PC-9 (cell line): ENCODE results near the gene DACT3. TPM values are rescaled to one million over a fixed set of nuclear protein-coding genes. Genes with fewer than 3 reads are reported as not detected.

ENCODE experiments used
- BruUV-seq: library from RNA; stranded (reverse); fragments of 400-500 nt; replicated peaks from 2 replicates; lab custom pipeline; 2021; lab: Mats Ljungman, UMichigan
- CTCF ChIA-PET: fragments of 300-600 bp; sonication (Branson Sonifier 250); formaldehyde crosslinking; loops from one replicate; lab custom pipeline; 2022; ENCODE audit warnings: antibody characterized with exemption; lab: Charles Lee
- POLR2A ChIA-PET: fragments of 300-600 bp; sonication (Branson Sonifier 250); formaldehyde crosslinking; loops from one replicate; lab custom pipeline; 2022; ENCODE audit warnings: antibody characterized with exemption; ENCODE audit not compliant: unreplicated experiment; lab: Charles Lee
- DNase-seq, 2 experiments: peaks; one replicate each; pipeline versions ENCODE4 v3.0.0 to v3.0.0-alpha.2; 2015 to 2022; ENCODE audit warnings: mixed read lengths in 1 of 2
- H2AFZ ChIP-seq: fragments of 200-600 bp; sonication (generic); 2 replicates; pipeline ENCODE4 v1.8.1; 2017; ENCODE audit warnings: antibody characterized with exemption
- H3F3A ChIP-seq: fragments of 200-600 bp; sonication (generic); 2 replicates; pipeline ENCODE4 v1.8.1; 2017; ENCODE audit warnings: antibody characterized with exemption, mild to moderate bottlenecking, low read depth; ENCODE audit not compliant: insufficient read depth
- H3K27ac ChIP-seq: fragments of 200-600 bp; sonication (generic); 2 replicates; pipeline ENCODE4 v1.6.1; 2016; ENCODE audit warnings: mixed run types
- H3K27me3 ChIP-seq: fragments of 200-600 bp; sonication (generic); 2 replicates; pipeline ENCODE4 v1.6.1; 2016; ENCODE audit warnings: low read depth, mixed run types; ENCODE audit not compliant: insufficient read depth
- H3K36me3 ChIP-seq: fragments of 200-600 bp; sonication (generic); 2 replicates; pipeline ENCODE4 v1.6.1; 2016; ENCODE audit warnings: low read depth, mixed run types
- H3K4me1 ChIP-seq: fragments of 200-600 bp; sonication (generic); replicated peaks from 2 replicates; pipeline ENCODE4 v1.6.1; 2016; ENCODE audit warnings: mixed run types; ENCODE audit not compliant: insufficient read depth
- H3K4me2 ChIP-seq: fragments of 200-600 bp; sonication (generic); 2 replicates; pipeline ENCODE4 v1.6.1; 2017; ENCODE audit warnings: mixed run types
- H3K4me3 ChIP-seq: fragments of 200-600 bp; sonication (generic); 2 replicates; pipeline ENCODE4 v1.6.1; 2016; ENCODE audit warnings: mixed run types
- H3K79me2 ChIP-seq: fragments of 200-600 bp; sonication (generic); 2 replicates; pipeline ENCODE4 v1.6.1; 2017; ENCODE audit warnings: low read depth, mixed run types
- H3K9me2 ChIP-seq: fragments of 200-600 bp; sonication (generic); 2 replicates; pipeline ENCODE4 v1.8.1; 2017; ENCODE audit warnings: mild to moderate bottlenecking; ENCODE audit not compliant: insufficient read depth
- H3K9me3 ChIP-seq: fragments of 200-600 bp; sonication (generic); 2 replicates; pipeline ENCODE4 v1.8.1; 2016; ENCODE audit warnings: low read depth; ENCODE audit not compliant: insufficient read depth
- H4K20me1 ChIP-seq: fragments of 200-600 bp; sonication (generic); 2 replicates; pipeline ENCODE4 v1.8.1; 2017; ENCODE audit not compliant: insufficient read depth
- CTCF ChIP-seq: fragments of 200-600 bp; sonication (generic); conservative IDR thresholded peaks from 2 replicates; pipeline ENCODE4 v1.6.1; 2017; ENCODE audit warnings: mixed run types, antibody characterized with exemption, mild to moderate bottlenecking, moderate library complexity
- EZH2 ChIP-seq: fragments of 200-600 bp; sonication (generic); IDR thresholded peaks from 2 replicates; pipeline ENCODE4 v1.8.0; 2017; ENCODE audit warnings: antibody characterized with exemption, low read depth
- intact Hi-C: fragments of 100-400 bp; cut with micrococcal nuclease; formaldehyde crosslinking; loops from one replicate; pipeline ENCODE4 v1.10.0; 2022; ENCODE audit not compliant: unreplicated experiment
- total RNA-seq: library from RNA; stranded (reverse); gene quantifications from 2 replicates; pipeline ENCODE4 v1.2.3, GENCODE V29; 2021

Gene DACT3
- total RNA-seq, 1 experiment from 2014 or later: 0.13 TPM

GRCh38 chr19:46622118-46622446 lies 38.9 kb downstream of the DACT3 start:
- CTCF ChIA-PET: interaction anchor here (0.7 kb wide), 1 partner anchor 11 kb away, joined by 9 read pairs; no protein-coding TSS in a partner anchor
- intact Hi-C loops: no loop called here
- Histone ChIP-seq H3K36me3 (no peaks in the 10 kb centered on the region), H4K20me1 (no peaks in the 10 kb centered on the region), H3K4me3 (no peak overlapping the region), H3F3A (peaks cover 11% of the 10 kb centered on the region; the same call in 1 of the 2 replicates), H3K9me2 (no peaks in the 10 kb centered on the region), H3K27ac (no peak overlapping the region), H3K79me2 (no peaks in the 10 kb centered on the region), H2AFZ (no peak overlapping the region), H3K27me3 (no peaks in the 10 kb centered on the region), H3K9me3 (no peaks in the 10 kb centered on the region), H3K4me2 (no peak overlapping the region), H3K4me1 (peaks cover 5% of the 10 kb centered on the region; the same call in 1 of the 2 replicates)
- no TSS peak for BruUV-seq
- TF ChIP-seq CTCF: no peak
- no peak for TF ChIP-seq EZH2
- POLR2A ChIA-PET: no interaction called here
- no peak for DNase-seq

DNA sequence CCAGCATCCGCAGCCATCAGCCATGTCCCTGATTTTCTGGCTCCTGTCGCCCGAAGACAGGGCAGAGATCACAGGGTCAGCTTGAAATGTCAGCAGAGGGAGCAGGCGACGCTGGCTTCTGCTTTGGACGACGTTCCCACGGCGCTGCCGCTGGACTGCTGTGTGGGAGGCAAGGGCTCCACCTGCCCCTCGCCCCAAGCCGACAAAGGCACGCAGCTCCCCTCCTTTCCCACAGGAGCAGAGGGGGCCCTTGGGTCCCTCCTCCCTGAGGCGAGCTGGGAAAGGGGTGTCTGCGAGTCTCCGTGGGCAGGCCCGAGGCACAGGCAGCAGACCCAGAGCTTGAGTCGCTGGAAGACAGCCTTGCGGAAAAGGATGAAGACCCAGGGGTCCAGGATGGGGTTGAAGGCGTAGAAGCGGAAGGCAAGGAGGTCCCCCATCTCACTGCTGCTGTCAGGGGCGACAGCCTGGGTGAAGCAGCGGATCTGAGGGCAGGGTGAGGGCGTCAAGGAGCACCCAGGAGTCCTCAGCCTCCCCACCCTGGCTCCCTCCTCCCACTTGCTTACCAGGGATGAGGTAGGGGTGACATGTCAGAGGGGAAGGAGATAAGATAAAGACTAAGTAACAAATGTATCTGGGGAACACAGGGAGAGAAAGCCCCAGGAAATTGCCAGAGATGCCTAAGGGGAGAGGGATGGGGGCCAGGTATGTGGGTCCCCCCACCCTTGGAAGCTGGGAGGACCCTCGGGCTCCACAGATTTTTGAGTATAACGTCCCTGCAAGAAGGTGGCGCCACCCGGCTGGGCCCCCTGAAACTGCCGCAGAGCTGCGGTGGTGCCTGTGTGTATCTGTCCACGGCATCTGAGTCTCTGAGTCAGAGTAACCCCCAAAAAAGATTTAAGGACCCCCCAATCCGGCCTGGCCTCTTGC lies 39.5 kb downstream of the DACT3 start:
- no peaks in the 10 kb centered on the region for H3K27me3 ChIP-seq
- H3K4me1 ChIP-seq: peaks cover 5% of the 10 kb centered on the region; the same call in 1 of the 2 replicates
- H3K4me3 ChIP-seq: no peak overlapping the region
- H3F3A ChIP-seq: peaks cover 11% of the 10 kb centered on the region; the same call in 1 of the 2 replicates
- ChIA-PET POLR2A (no interaction called here), CTCF (no interaction called here)
- intact Hi-C loops: no loop called here
- H3K9me3 ChIP-seq: no peaks in the 10 kb centered on the region
- no peaks in the 10 kb centered on the region for H3K9me2 ChIP-seq
- H3K79me2 ChIP-seq: no peaks in the 10 kb centered on the region
- no peaks in the 10 kb centered on the region for H4K20me1 ChIP-seq
- no peaks in the 10 kb centered on the region for H3K36me3 ChIP-seq
- no peak overlapping the region for H3K4me2 ChIP-seq
- no peak overlapping the region for H3K27ac ChIP-seq
- no TSS peak for BruUV-seq
- H2AFZ ChIP-seq: no peak overlapping the region
- no peak for DNase-seq
- TF ChIP-seq CTCF (no peak), EZH2 (no peak)

- intact Hi-C loops: no loop called here
- ChIA-PET CTCF (interaction anchor here (0.6 kb wide), 1 partner anchor 40 kb away, joined by 4 read pairs; the partner anchor contains the start of gene DACT3), POLR2A (no interaction called here)
- H3K27me3 ChIP-seq: no peaks in the 10 kb centered on the region
- no peaks in the 10 kb centered on the region for H3K36me3 ChIP-seq
- H4K20me1 ChIP-seq: no peaks in the 10 kb centered on the region
- no peak overlapping the region for H3K27ac ChIP-seq
- H3K79me2 ChIP-seq: no peaks in the 10 kb centered on the region
- no peak overlapping the region for H3K4me3 ChIP-seq
- H3K9me2 ChIP-seq: no peaks in the 10 kb centered on the region
- no peaks in the 10 kb centered on the region for H3K9me3 ChIP-seq
- no peak for DNase-seq
- H3K4me2 ChIP-seq: no peak overlapping the region
- H2AFZ ChIP-seq: no peak overlapping the region
- TF ChIP-seq CTCF (no peak), EZH2 (no peak)
- no TSS peak for BruUV-seq
- peaks cover 11% of the 10 kb centered on the region; the same call in 1 of the 2 replicates for H3F3A ChIP-seq
- peaks cover 5% of the 10 kb centered on the region; the same call in 1 of the 2 replicates for H3K4me1 ChIP-seq
These were observed 40.3 kb downstream of the DACT3 start for GRCh38 chr19:46620716-46621115.
